Measurements from ENCODE around the gene SLC35F3.

GRCh38 chr1:233904633-233905415, at the start of gene SLC35F3:
- TF ChIP-seq, protein P1, sequence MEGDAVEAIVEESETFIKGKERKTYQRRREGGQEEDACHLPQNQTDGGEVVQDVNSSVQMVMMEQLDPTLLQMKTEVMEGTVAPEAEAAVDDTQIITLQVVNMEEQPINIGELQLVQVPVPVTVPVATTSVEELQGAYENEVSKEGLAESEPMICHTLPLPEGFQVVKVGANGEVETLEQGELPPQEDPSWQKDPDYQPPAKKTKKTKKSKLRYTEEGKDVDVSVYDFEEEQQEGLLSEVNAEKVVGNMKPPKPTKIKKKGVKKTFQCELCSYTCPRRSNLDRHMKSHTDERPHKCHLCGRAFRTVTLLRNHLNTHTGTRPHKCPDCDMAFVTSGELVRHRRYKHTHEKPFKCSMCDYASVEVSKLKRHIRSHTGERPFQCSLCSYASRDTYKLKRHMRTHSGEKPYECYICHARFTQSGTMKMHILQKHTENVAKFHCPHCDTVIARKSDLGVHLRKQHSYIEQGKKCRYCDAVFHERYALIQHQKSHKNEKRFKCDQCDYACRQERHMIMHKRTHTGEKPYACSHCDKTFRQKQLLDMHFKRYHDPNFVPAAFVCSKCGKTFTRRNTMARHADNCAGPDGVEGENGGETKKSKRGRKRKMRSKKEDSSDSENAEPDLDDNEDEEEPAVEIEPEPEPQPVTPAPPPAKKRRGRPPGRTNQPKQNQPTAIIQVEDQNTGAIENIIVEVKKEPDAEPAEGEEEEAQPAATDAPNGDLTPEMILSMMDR (IDR thresholded peaks at IDR 0.05; ENCODE audit: poor library complexity, severe bottlenecking), result peak; percentile 94
- TF ChIP-seq EZH2 (IDR thresholded peaks at IDR 0.05; ENCODE audit: borderline replicate concordance, insufficient read depth, low read length, poor library complexity, severe bottlenecking), result no peak
- TF ChIP-seq, protein P2, sequence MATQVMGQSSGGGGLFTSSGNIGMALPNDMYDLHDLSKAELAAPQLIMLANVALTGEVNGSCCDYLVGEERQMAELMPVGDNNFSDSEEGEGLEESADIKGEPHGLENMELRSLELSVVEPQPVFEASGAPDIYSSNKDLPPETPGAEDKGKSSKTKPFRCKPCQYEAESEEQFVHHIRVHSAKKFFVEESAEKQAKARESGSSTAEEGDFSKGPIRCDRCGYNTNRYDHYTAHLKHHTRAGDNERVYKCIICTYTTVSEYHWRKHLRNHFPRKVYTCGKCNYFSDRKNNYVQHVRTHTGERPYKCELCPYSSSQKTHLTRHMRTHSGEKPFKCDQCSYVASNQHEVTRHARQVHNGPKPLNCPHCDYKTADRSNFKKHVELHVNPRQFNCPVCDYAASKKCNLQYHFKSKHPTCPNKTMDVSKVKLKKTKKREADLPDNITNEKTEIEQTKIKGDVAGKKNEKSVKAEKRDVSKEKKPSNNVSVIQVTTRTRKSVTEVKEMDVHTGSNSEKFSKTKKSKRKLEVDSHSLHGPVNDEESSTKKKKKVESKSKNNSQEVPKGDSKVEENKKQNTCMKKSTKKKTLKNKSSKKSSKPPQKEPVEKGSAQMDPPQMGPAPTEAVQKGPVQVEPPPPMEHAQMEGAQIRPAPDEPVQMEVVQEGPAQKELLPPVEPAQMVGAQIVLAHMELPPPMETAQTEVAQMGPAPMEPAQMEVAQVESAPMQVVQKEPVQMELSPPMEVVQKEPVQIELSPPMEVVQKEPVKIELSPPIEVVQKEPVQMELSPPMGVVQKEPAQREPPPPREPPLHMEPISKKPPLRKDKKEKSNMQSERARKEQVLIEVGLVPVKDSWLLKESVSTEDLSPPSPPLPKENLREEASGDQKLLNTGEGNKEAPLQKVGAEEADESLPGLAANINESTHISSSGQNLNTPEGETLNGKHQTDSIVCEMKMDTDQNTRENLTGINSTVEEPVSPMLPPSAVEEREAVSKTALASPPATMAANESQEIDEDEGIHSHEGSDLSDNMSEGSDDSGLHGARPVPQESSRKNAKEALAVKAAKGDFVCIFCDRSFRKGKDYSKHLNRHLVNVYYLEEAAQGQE (IDR thresholded peaks at IDR 0.05; ENCODE audit: borderline replicate concordance), result no peak
- peak; percentile 52 for TF ChIP-seq POLR2AphosphoS5 (IDR thresholded peaks at IDR 0.05)
